ENCODE measurements around the gene B3GALT6. TPM values are rescaled to one million over a fixed set of nuclear protein-coding genes. Genes with fewer than 3 reads are reported as not detected.
A peak's percentile ranks its signal among the peaks of the same experiment; 100 is the strongest.
"Not testable (repeated sequence)": the region's sequence is repeated elsewhere in the genome, so short reads cannot be mapped to it uniquely, and the experiment has no call there.

Gene B3GALT6
- total RNA-seq, 1 experiment from 2014 or later: 46.4 TPM

- no peak for DNase-seq (ENCODE audit: low read depth, low spot score)
- BruUV-seq (replicated peaks): no TSS peak
- in situ Hi-C loops (cut with HindIII; ENCODE audit: low pct_unique_long_range_greater_than_20kb, low sequenced_read_pairs): no loop called here
- intact Hi-C loops (cut with micrococcal nuclease; ENCODE audit: unreplicated experiment): no loop called here
- H3K4me1 ChIP-seq (ENCODE audit: control insufficient read depth, insufficient read depth, low read length): peaks cover 39% of the 10 kb centered on the region
- ChIA-PET CTCF (no interaction called here), POLR2A (no interaction called here)
- H3K36me3 ChIP-seq (ENCODE audit: control insufficient read depth, insufficient read depth, low read length): no peaks in the 10 kb centered on the region
- H3K9me3 ChIP-seq (ENCODE audit: control insufficient read depth, insufficient read depth, low read depth, low read length): no peaks in the 10 kb centered on the region
- H3K27ac ChIP-seq (ENCODE audit: low read length): peak overlapping the region; percentile 46
- ATAC-seq: no peak
- no peaks in the 10 kb centered on the region for H3K27me3 ChIP-seq (ENCODE audit: control insufficient read depth, insufficient read depth, low read length)
- no peak overlapping the region for H3K4me3 ChIP-seq (ENCODE audit: low read depth in 2 of 2, low read length in 2 of 2)
- TF ChIP-seq CTCF (IDR thresholded peaks at IDR 0.05) (no peak), POLR2AphosphoS5 (IDR thresholded peaks at IDR 0.05; ENCODE audit: low read depth, low read length) (no peak), REST (IDR thresholded peaks at IDR 0.05; ENCODE audit: insufficient read depth in 1 of 2, low read depth in 2 of 2, low read length in 1 of 2) (no peak), TCF7L2 (IDR thresholded peaks at IDR 0.05; ENCODE audit: low read depth, low read length) (no peak), SIN3A (IDR thresholded peaks at IDR 0.05; ENCODE audit: borderline replicate concordance, insufficient read depth, low read depth, low read length) (no peak)
Measured at GRCh38 chr1:1247341-1247913, 15.4 kb downstream of the B3GALT6 start.

GRCh38 chr1:1248009-1248913 lies 16.2 kb downstream of the B3GALT6 start:
- H3K4me1 ChIP-seq (ENCODE audit: control insufficient read depth, insufficient read depth, low read length): peaks cover 36% of the 10 kb centered on the region
- DNase-seq (ENCODE audit: low read depth, low spot score); BruUV-seq (replicated peaks); H3K4me3 ChIP-seq (ENCODE audit: low read depth in 2 of 2, low read length in 2 of 2); H3K27me3 ChIP-seq (ENCODE audit: control insufficient read depth, insufficient read depth, low read length); H3K9me3 ChIP-seq (ENCODE audit: control insufficient read depth, insufficient read depth, low read depth, low read length); H3K36me3 ChIP-seq (ENCODE audit: control insufficient read depth, insufficient read depth, low read length); POLR2A ChIA-PET; ATAC-seq; intact Hi-C loops (cut with micrococcal nuclease; ENCODE audit: unreplicated experiment); CTCF ChIA-PET; in situ Hi-C loops (cut with HindIII; ENCODE audit: low pct_unique_long_range_greater_than_20kb, low sequenced_read_pairs): not testable (repeated sequence)
- H3K27ac ChIP-seq (ENCODE audit: low read length): peak overlapping the region; percentile 44

Measured in Panc1 (cell line).